ENCODE measurements around the gene ZBTB7C. TPM values are rescaled to one million over a fixed set of nuclear protein-coding genes. Genes with fewer than 3 reads are reported as not detected.

The ZBTB7C gene
- total and polyA plus RNA-seq, 2 of the 8 experiments (the other 6 are each of a cell fraction or from before 2014, with no cell fraction given), result 0.15 to 0.45 TPM

DNA sequence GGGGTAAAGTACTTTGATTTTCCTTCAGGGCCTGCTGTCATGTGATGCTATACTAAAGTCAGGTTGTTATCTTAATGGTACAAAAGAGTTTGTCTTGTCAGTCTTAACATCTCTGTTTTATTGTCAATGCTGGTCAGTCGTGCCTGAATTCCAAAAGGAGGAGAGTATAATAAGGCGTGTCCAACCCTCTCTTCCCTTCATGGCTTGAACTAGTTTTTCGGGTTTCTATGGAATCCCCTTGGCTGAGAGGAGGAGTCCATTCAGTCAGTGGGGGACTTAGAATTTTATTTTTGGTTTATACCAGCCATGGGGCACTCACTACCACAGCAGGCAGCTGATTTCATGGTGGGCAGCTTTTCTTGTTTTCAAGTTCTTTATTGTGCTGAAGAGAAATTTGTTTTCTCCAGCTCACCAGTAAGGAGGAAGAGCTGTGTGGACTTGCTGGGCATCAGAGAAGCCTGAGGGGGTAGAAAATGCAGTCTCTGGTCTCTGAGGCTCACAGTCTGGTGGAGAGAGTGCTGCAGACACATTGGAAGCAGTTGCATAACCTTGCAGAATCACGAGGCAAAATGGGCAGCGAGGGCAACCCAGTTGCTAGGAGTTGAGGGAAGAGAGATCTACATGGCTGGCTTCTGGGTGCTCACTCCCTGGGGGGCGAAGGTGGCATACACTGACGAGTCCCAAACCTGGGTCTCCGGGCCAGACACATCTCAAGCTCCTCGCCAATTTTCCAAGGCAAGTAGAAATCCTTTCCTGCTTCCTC lies 193.1 kb downstream of the ZBTB7C start:
- Histone ChIP-seq H2BK5ac (ENCODE audit: low read depth, low read length) (no peak overlapping the region), H2BK120ac (replicated peaks; ENCODE audit: low read depth, low read length) (no peak overlapping the region), H3K4ac (replicated peaks; ENCODE audit: insufficient read length, low read depth, low read length) (no peak overlapping the region), H3K4me1 (replicated peaks in 1 of 4; ENCODE audit: control insufficient read depth in 3 of 4, insufficient read depth in 4 of 4, low read length in 3 of 4) (peaks cover 0 to 2% (median under 1%) of the 10 kb centered on the region in 4 experiments; a peak in 1 of 7 replicates), H4K91ac (replicated peaks; ENCODE audit: insufficient read length, low read length) (no peak overlapping the region), H2BK20ac (ENCODE audit: low read length) (no peak overlapping the region), H3K9me3 (ENCODE audit: insufficient read depth in 2 of 2, low read depth in 1 of 2, low read length in 1 of 2) (peaks cover 3 to 5% of the 10 kb centered on the region in 2 experiments; a peak in 2 of 4 replicates), H4K20me1 (replicated peaks in 1 of 2; ENCODE audit: control insufficient read depth in 1 of 2, insufficient read depth in 2 of 2, low read length in 2 of 2) (no peaks in the 10 kb centered on the region), H3K36me3 (ENCODE audit: control insufficient read depth in 2 of 4, insufficient read depth in 4 of 4, low read length in 3 of 4) (no peaks in the 10 kb centered on the region), H3K9ac (replicated peaks in 1 of 4; ENCODE audit: extremely low read depth in 1 of 4, low read depth in 3 of 4, low read length in 3 of 4) (no peak overlapping the region), H3K79me1 (ENCODE audit: low read depth, low read length) (no peaks in the 10 kb centered on the region), H3K4me3 (ENCODE audit: extremely low read depth in 1 of 4, insufficient read depth in 2 of 4, low read depth in 3 of 4, low read length in 4 of 4) (no peak overlapping the region), H3K23ac (ENCODE audit: insufficient read length) (no peak overlapping the region), H2BK15ac (ENCODE audit: low read length) (no peak overlapping the region), H3K14ac (ENCODE audit: insufficient read length) (no peak overlapping the region), H3K23me2 (ENCODE audit: low read depth, low read length) (no peaks in the 10 kb centered on the region), H4K8ac (ENCODE audit: extremely low read depth, insufficient read depth, low read length) (no peak overlapping the region), H2AFZ (ENCODE audit: low read length) (no peak overlapping the region), H3K27me3 (replicated peaks in 1 of 4; ENCODE audit: control insufficient read depth in 3 of 4, extremely low read depth in 1 of 4, insufficient read depth in 3 of 4, low read length in 3 of 4) (no peaks in the 10 kb centered on the region; a peak in 1 of 7 replicates), H3K18ac (ENCODE audit: extremely low read depth, low read length) (no peak overlapping the region), H4K5ac (ENCODE audit: insufficient read length, low read depth, low read length) (no peak overlapping the region), H2AK5ac (ENCODE audit: low read depth, low read length) (no peak overlapping the region), H2BK12ac (ENCODE audit: low read depth, low read length) (no peak overlapping the region), H3K4me2 (ENCODE audit: insufficient read depth in 1 of 2, low read depth in 2 of 2, low read length in 2 of 2) (no peak overlapping the region), H3K56ac (replicated peaks; ENCODE audit: insufficient read length, low read depth, low read length) (no peak overlapping the region), H3K27ac (ENCODE audit: low read depth, low read length) (no peak overlapping the region), H3K79me2 (ENCODE audit: control insufficient read depth in 1 of 2, insufficient read depth in 2 of 2, low read length in 2 of 2) (no peaks in the 10 kb centered on the region)
- DNase-seq (ENCODE audit: low read depth in 1 of 2, low spot score in 2 of 2), result no peak
- ChIA-PET CTCF (ENCODE audit: partially characterized antibody) (interaction anchor here (0.7 to 1.8 kb wide), 3 partner anchors 10 to 229 kb away, joined by 3 to 4 read pairs (median 3); no protein-coding TSS in a partner anchor), POLR2A (ENCODE audit: partially characterized antibody) (no interaction called here)
- WGBS, 2 experiments (ENCODE audit: extremely low coverage in 1 of 2, insufficient coverage in 1 of 2, insufficient read length in 1 of 2, insufficient replicate concordance in 2 of 2, low coverage in 1 of 2, low lambda C conversion rate in 2 of 2, missing lambda C conversion rate in 1 of 2), result 88% methylated on average over 9 of the region's 9 CpGs; no CpG with 5 or more reads in 1 of the 2 experiments
- FAIRE-seq, result no peak
- TF ChIP-seq JUN (IDR thresholded peaks at IDR 0.05; ENCODE audit: low read depth, low read length) (no peak), RXRA (IDR thresholded peaks at IDR 0.05; ENCODE audit: insufficient read depth, low read depth, low read length) (no peak), TAF1 (IDR thresholded peaks at IDR 0.05; ENCODE audit: low read depth, low read length) (no peak), SP1 (IDR thresholded peaks at IDR 0.05; ENCODE audit: low read depth, low read length) (no peak), RFX5 (IDR thresholded peaks at IDR 0.05; ENCODE audit: borderline replicate concordance, low read depth, low read length) (no peak), EZH2 (IDR thresholded peaks at IDR 0.05; ENCODE audit: low read depth, low read length, severe bottlenecking) (no peak)
- TF ChIP-seq, protein P1, sequence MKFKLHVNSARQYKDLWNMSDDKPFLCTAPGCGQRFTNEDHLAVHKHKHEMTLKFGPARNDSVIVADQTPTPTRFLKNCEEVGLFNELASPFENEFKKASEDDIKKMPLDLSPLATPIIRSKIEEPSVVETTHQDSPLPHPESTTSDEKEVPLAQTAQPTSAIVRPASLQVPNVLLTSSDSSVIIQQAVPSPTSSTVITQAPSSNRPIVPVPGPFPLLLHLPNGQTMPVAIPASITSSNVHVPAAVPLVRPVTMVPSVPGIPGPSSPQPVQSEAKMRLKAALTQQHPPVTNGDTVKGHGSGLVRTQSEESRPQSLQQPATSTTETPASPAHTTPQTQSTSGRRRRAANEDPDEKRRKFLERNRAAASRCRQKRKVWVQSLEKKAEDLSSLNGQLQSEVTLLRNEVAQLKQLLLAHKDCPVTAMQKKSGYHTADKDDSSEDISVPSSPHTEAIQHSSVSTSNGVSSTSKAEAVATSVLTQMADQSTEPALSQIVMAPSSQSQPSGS (IDR thresholded peaks at IDR 0.05; ENCODE audit: low read length), result no peak
- TF ChIP-seq, protein P2, sequence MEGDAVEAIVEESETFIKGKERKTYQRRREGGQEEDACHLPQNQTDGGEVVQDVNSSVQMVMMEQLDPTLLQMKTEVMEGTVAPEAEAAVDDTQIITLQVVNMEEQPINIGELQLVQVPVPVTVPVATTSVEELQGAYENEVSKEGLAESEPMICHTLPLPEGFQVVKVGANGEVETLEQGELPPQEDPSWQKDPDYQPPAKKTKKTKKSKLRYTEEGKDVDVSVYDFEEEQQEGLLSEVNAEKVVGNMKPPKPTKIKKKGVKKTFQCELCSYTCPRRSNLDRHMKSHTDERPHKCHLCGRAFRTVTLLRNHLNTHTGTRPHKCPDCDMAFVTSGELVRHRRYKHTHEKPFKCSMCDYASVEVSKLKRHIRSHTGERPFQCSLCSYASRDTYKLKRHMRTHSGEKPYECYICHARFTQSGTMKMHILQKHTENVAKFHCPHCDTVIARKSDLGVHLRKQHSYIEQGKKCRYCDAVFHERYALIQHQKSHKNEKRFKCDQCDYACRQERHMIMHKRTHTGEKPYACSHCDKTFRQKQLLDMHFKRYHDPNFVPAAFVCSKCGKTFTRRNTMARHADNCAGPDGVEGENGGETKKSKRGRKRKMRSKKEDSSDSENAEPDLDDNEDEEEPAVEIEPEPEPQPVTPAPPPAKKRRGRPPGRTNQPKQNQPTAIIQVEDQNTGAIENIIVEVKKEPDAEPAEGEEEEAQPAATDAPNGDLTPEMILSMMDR (IDR thresholded peaks at IDR 0.05; ENCODE audit: control extremely low read depth in 1 of 3, insufficient read depth in 1 of 3, low read depth in 1 of 3, low read length in 3 of 3), result no peak
